Effector memory CD8-positive, alpha-beta T cell (primary cell): ENCODE results near the gene SBSN.

Experiments
- ATAC-seq: fragments of 150-1000 bp; cut with Tn5 transposase; replicated peaks from 2 replicates; pipeline ENCODE4 v1.10.0; 2021; ENCODE audit warnings: mild to moderate bottlenecking, moderate library complexity
- DNase-seq, 3 experiments: peaks; one replicate each; pipeline ENCODE4 v3.0.0; 2021
- H3K27ac Mint-ChIP-seq, 2 donors: one replicate each; pipeline ENCODE4 v1.8.0; 2022; ENCODE audit warnings: mild to moderate bottlenecking in 2 of 2, mixed read lengths in 2 of 2, moderate library complexity in 2 of 2
- H3K27me3 Mint-ChIP-seq, 2 donors: one replicate each; pipeline ENCODE4 v1.8.0; 2022; ENCODE audit warnings: mixed read lengths in 2 of 2
- H3K36me3 Mint-ChIP-seq: one replicate; pipeline ENCODE4 v1.8.0; 2022; ENCODE audit warnings: mild to moderate bottlenecking, moderate library complexity, mixed read lengths; ENCODE audit not compliant: insufficient read depth
- H3K4me1 Mint-ChIP-seq, 2 donors: one replicate each; pipeline ENCODE4 v1.8.0; 2022; ENCODE audit warnings: low read depth in 2 of 2, mixed read lengths in 2 of 2
- H3K4me3 Mint-ChIP-seq, 2 donors: one replicate each; pipeline ENCODE4 v1.8.0; 2022; ENCODE audit warnings: mild to moderate bottlenecking in 2 of 2, mixed read lengths in 2 of 2, moderate library complexity in 2 of 2
- H3K9me3 Mint-ChIP-seq, 2 donors: one replicate each; pipeline ENCODE4 v1.8.0; 2022; ENCODE audit warnings: mixed read lengths in 2 of 2

Gene SBSN

GRCh38 chr19:35559281-35559659, 31.2 kb upstream of the SBSN start:
- Mint-ChIP-seq H3K27ac (no peak overlapping the region), H3K27me3 (peaks cover 44 to 69% of the 10 kb centered on the region in 2 donors), H3K9me3 (no peaks in the 10 kb centered on the region), H3K36me3 (no peaks in the 10 kb centered on the region), H3K4me1 (peaks cover 4% of the 10 kb centered on the region in 2 donors), H3K4me3 (peak overlapping the region in 1 of 2 donors; percentile 41)
- ATAC-seq, result no peak
- no peak for DNase-seq

- Mint-ChIP-seq H3K4me3 (peak overlapping the region in 1 of 2 donors; percentile 41), H3K27me3 (peaks cover 44 to 62% of the 10 kb centered on the region in 2 donors), H3K4me1 (peaks cover 4% of the 10 kb centered on the region in 2 donors), H3K36me3 (no peaks in the 10 kb centered on the region), H3K9me3 (no peaks in the 10 kb centered on the region), H3K27ac (no peak overlapping the region)
- ATAC-seq (no peak), DNase-seq (no peak)
Observed at GRCh38 chr19:35558400-35559280, 30.5 kb upstream of the SBSN start.

- peaks cover 36 to 54% of the 10 kb centered on the region in 2 donors for H3K27me3 Mint-ChIP-seq
- H3K27ac Mint-ChIP-seq, result peak overlapping the region in 1 of 2 donors; percentile 18
- peak; percentile 70 for ATAC-seq
- H3K4me1 Mint-ChIP-seq, result peaks cover 4% of the 10 kb centered on the region in 2 donors
- DNase-seq, result peak in 2 of 3 experiments; percentile 11 to 19
- H3K36me3 Mint-ChIP-seq, result no peaks in the 10 kb centered on the region
- H3K4me3 Mint-ChIP-seq, result peak overlapping the region; percentile 64 to 66
- H3K9me3 Mint-ChIP-seq, result no peaks in the 10 kb centered on the region
Observed at GRCh38 chr19:35557539-35558399, 29.7 kb upstream of the SBSN start.

GRCh38 chr19:35556846-35557538, 28.9 kb upstream of the SBSN start:
- Mint-ChIP-seq H3K27ac (no peak overlapping the region), H3K9me3 (no peaks in the 10 kb centered on the region), H3K27me3 (peaks cover 28 to 46% of the 10 kb centered on the region in 2 donors), H3K4me1 (peaks cover 4% of the 10 kb centered on the region in 2 donors), H3K36me3 (no peaks in the 10 kb centered on the region), H3K4me3 (peak overlapping the region; percentile 64 to 66)
- DNase-seq (no peak), ATAC-seq (no peak)

- Mint-ChIP-seq H3K27ac (no peak overlapping the region), H3K27me3 (peaks cover 20 to 37% of the 10 kb centered on the region in 2 donors), H3K4me3 (peak overlapping the region in 1 of 2 donors; percentile 2), H3K9me3 (no peaks in the 10 kb centered on the region), H3K4me1 (peaks cover 4% of the 10 kb centered on the region in 2 donors), H3K36me3 (no peaks in the 10 kb centered on the region)
- ATAC-seq, result no peak
- DNase-seq, result no peak
Observed at GRCh38 chr19:35556025-35556590, 28.0 kb upstream of the SBSN start.

- Mint-ChIP-seq H3K27ac (no peak overlapping the region), H3K36me3 (no peaks in the 10 kb centered on the region), H3K9me3 (no peaks in the 10 kb centered on the region), H3K4me3 (no peak overlapping the region), H3K27me3 (peaks cover 13 to 31% of the 10 kb centered on the region in 2 donors), H3K4me1 (peaks cover 4% of the 10 kb centered on the region in 2 donors)
- DNase-seq (no peak), ATAC-seq (no peak)
Observed at GRCh38 chr19:35555301-35556005, 27.3 kb upstream of the SBSN start.

GRCh38 chr19:35554076-35554475, 26.0 kb upstream of the SBSN start:
- Mint-ChIP-seq H3K9me3 (no peaks in the 10 kb centered on the region), H3K27ac (no peak overlapping the region), H3K36me3 (no peaks in the 10 kb centered on the region), H3K27me3 (peaks cover 0 to 17% of the 10 kb centered on the region in 2 donors), H3K4me1 (peaks cover 4 to 8% of the 10 kb centered on the region in 2 donors), H3K4me3 (no peak overlapping the region)
- no peak for DNase-seq
- no peak for ATAC-seq

- peaks cover 9 to 14% of the 10 kb centered on the region in 2 donors for H3K4me1 Mint-ChIP-seq
- H3K36me3 Mint-ChIP-seq, result no peaks in the 10 kb centered on the region
- H3K27ac Mint-ChIP-seq, result no peak overlapping the region
- peaks cover 0 to 11% of the 10 kb centered on the region in 2 donors for H3K27me3 Mint-ChIP-seq
- DNase-seq (no peak), ATAC-seq (no peak)
- H3K9me3 Mint-ChIP-seq, result no peaks in the 10 kb centered on the region
- no peak overlapping the region for H3K4me3 Mint-ChIP-seq
Observed at GRCh38 chr19:35553385-35554000, 25.4 kb upstream of the SBSN start.

- no peaks in the 10 kb centered on the region for H3K36me3 Mint-ChIP-seq
- no peak overlapping the region for H3K4me3 Mint-ChIP-seq
- H3K9me3 Mint-ChIP-seq, result no peaks in the 10 kb centered on the region
- no peak overlapping the region for H3K27ac Mint-ChIP-seq
- ATAC-seq, result no peak
- H3K4me1 Mint-ChIP-seq, result peaks cover 11 to 15% of the 10 kb centered on the region in 2 donors
- H3K27me3 Mint-ChIP-seq, result peaks cover 0 to 10% of the 10 kb centered on the region in 2 donors
- no peak for DNase-seq
Observed at GRCh38 chr19:35552534-35553384, 24.6 kb upstream of the SBSN start.

GRCh38 chr19:35551091-35551810, 23.1 kb upstream of the SBSN start:
- no peak for DNase-seq
- peaks cover 14 to 23% of the 10 kb centered on the region in 2 donors for H3K4me1 Mint-ChIP-seq

More at GRCh38 chr19:35551091-35551810, 23.1 kb upstream of the SBSN start:
- H3K27me3 Mint-ChIP-seq, result no peaks in the 10 kb centered on the region
- no peaks in the 10 kb centered on the region for H3K9me3 Mint-ChIP-seq
- no peak overlapping the region for H3K27ac Mint-ChIP-seq
- peaks cover 7% of the 10 kb centered on the region for H3K36me3 Mint-ChIP-seq
- ATAC-seq, result no peak
- H3K4me3 Mint-ChIP-seq, result no peak overlapping the region
